ENCODE data around the gene PIP5K1B. TPM values are rescaled to one million over a fixed set of nuclear protein-coding genes. Genes with fewer than 3 reads are reported as not detected.

PIP5K1B gene
- polyA plus RNA-seq, 1 donor (not counting 4 experiments of a cell fraction or from before 2014, with no cell fraction given): not detected

GRCh38 chr9:68931821-68932220 lies 226.8 kb downstream of the PIP5K1B start:
- Histone ChIP-seq H3K4me1 (ENCODE audit: control insufficient read depth, extremely low read depth, insufficient read depth, low read length) (no peaks in the 10 kb centered on the region), H3K4me3 (ENCODE audit: control insufficient read depth in 2 of 3, extremely low read depth in 1 of 3, insufficient read depth in 2 of 3, low read depth in 1 of 3, low read length in 3 of 3) (no peak overlapping the region), H2AFZ (ENCODE audit: control insufficient read depth, low read length) (no peak overlapping the region), H3K27ac (ENCODE audit: control insufficient read depth, insufficient read depth, low read length) (no peak overlapping the region), H4K20me1 (ENCODE audit: control insufficient read depth, extremely low read depth, insufficient read depth, low read length) (no peaks in the 10 kb centered on the region), H3K79me2 (ENCODE audit: control insufficient read depth, insufficient read depth, low read length) (no peaks in the 10 kb centered on the region), H3K36me3 (ENCODE audit: control insufficient read depth in 2 of 2, extremely low read depth in 1 of 2, insufficient read depth in 2 of 2, low read length in 2 of 2) (no peaks in the 10 kb centered on the region), H3K9me3 (ENCODE audit: control insufficient read depth, low read depth, low read length) (no peaks in the 10 kb centered on the region), H3K9me1 (ENCODE audit: control insufficient read depth, extremely low read depth, insufficient read depth, low read length) (no peaks in the 10 kb centered on the region), H3K9ac (ENCODE audit: control insufficient read depth, extremely low read depth, insufficient read depth, low read length) (no peak overlapping the region), H3K27me3 (ENCODE audit: control insufficient read depth, extremely low read depth, insufficient read depth, low read length) (no peaks in the 10 kb centered on the region), H3K4me2 (ENCODE audit: control insufficient read depth, extremely low read depth, insufficient read depth, low read depth, low read length) (no peak overlapping the region)
- dilution Hi-C loops (cut with MboI; ENCODE audit: extremely low pct_ligation_motif_present, low sequenced_read_pairs): no loop called here
- no peak for FAIRE-seq
- TF ChIP-seq EZH2 (IDR thresholded peaks at IDR 0.05; ENCODE audit: low read length): no peak
- no peak for TF ChIP-seq CTCF (optimal IDR thresholded peaks at IDR 0.05 in 1 of 3, IDR thresholded peaks at IDR 0.05 in 1 of 3, conservative IDR thresholded peaks at IDR 0.05 in 1 of 3; ENCODE audit: extremely low read depth in 1 of 3, insufficient read depth in 2 of 3, low read length in 3 of 3)
- no peak for DNase-seq (ENCODE audit: low read depth, low spot score)

DNA sequence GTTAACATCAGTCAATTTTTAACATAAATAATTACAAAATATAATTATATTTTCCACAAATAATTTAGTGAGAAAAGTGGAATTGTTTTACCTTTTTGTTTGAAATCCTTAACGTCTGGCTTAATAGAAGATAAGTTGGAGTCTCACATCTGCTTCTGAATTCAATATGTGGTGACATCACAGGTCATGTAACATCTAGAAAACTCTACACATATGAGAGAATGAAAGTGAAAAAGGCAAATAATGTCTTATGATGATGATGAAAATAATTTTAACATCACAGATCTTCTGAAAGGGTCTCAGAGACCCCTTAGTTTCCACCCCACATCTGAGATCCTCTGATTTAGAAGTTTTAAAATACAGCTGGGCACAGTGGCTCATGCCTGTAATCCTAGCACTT lies 227.4 kb downstream of the PIP5K1B start:
- H3K4me1 ChIP-seq (ENCODE audit: control insufficient read depth, extremely low read depth, insufficient read depth, low read length): no peaks in the 10 kb centered on the region
- H2AFZ ChIP-seq (ENCODE audit: control insufficient read depth, low read length): no peak overlapping the region
- no peak overlapping the region for H3K9ac ChIP-seq (ENCODE audit: control insufficient read depth, extremely low read depth, insufficient read depth, low read length)
- H3K27me3 ChIP-seq (ENCODE audit: control insufficient read depth, extremely low read depth, insufficient read depth, low read length): no peaks in the 10 kb centered on the region
- no peaks in the 10 kb centered on the region for H3K9me3 ChIP-seq (ENCODE audit: control insufficient read depth, low read depth, low read length)
- no peak overlapping the region for H3K27ac ChIP-seq (ENCODE audit: control insufficient read depth, insufficient read depth, low read length)
- no peak overlapping the region for H3K4me2 ChIP-seq (ENCODE audit: control insufficient read depth, extremely low read depth, insufficient read depth, low read depth, low read length)
- no peaks in the 10 kb centered on the region for H3K79me2 ChIP-seq (ENCODE audit: control insufficient read depth, insufficient read depth, low read length)
- no peak for TF ChIP-seq EZH2 (IDR thresholded peaks at IDR 0.05; ENCODE audit: low read length)
- no peak for TF ChIP-seq CTCF (optimal IDR thresholded peaks at IDR 0.05 in 1 of 3, IDR thresholded peaks at IDR 0.05 in 1 of 3, conservative IDR thresholded peaks at IDR 0.05 in 1 of 3; ENCODE audit: extremely low read depth in 1 of 3, insufficient read depth in 2 of 3, low read length in 3 of 3)
- DNase-seq (ENCODE audit: low read depth, low spot score): no peak
- FAIRE-seq: no peak
- H3K4me3 ChIP-seq (ENCODE audit: control insufficient read depth in 2 of 3, extremely low read depth in 1 of 3, insufficient read depth in 2 of 3, low read depth in 1 of 3, low read length in 3 of 3): no peak overlapping the region
- no peaks in the 10 kb centered on the region for H3K9me1 ChIP-seq (ENCODE audit: control insufficient read depth, extremely low read depth, insufficient read depth, low read length)
- dilution Hi-C loops (cut with MboI; ENCODE audit: extremely low pct_ligation_motif_present, low sequenced_read_pairs): no loop called here
- no peaks in the 10 kb centered on the region for H3K36me3 ChIP-seq (ENCODE audit: control insufficient read depth in 2 of 2, extremely low read depth in 1 of 2, insufficient read depth in 2 of 2, low read length in 2 of 2)
- no peaks in the 10 kb centered on the region for H4K20me1 ChIP-seq (ENCODE audit: control insufficient read depth, extremely low read depth, insufficient read depth, low read length)
